Measurements from ENCODE around the gene CELF4. TPM values are rescaled to one million over a fixed set of nuclear protein-coding genes. Genes with fewer than 3 reads are reported as not detected.

CELF4 gene
- total RNA-seq, 6 donors from 2014 or later = 0.15 to 1.4 (median 0.81) TPM; not detected in 1

DNA sequence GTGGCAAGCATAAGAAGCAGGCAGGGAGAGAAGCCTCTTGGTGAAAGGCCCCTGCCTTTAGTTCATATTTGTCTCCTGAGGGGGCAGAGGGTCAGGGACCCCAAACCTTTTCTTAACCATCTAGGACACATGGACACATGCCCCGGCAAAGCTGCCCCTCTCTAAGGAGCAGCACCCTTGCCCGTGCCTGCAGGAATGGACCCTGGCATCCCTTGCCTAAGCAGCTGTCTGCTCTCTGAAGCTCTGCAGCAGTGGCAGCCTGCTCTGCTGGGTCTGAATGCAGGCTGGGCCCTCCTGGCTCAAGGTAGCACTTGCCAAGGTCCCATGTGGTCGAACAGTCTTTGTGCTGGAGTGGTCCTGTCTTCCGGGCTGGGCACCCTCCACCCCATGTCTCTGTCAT is 174.4 kb downstream of the CELF4 start:
- Histone ChIP-seq H3K4me3 (no peak overlapping the region), H3K27ac (no peak overlapping the region), H3K36me3 (no peaks in the 10 kb centered on the region), H3K27me3 (no peaks in the 10 kb centered on the region), H3K4me1 (peaks cover 5 to 15% (median 9%) of the 10 kb centered on the region in 4 donors), H3K9me3 (peaks cover 0 to 11% (median 10%) of the 10 kb centered on the region in 4 donors)
- TF ChIP-seq POLR2A (IDR thresholded peaks at IDR 0.05) (no peak), CTCF (IDR thresholded peaks at IDR 0.05) (no peak), POLR2AphosphoS5 (IDR thresholded peaks at IDR 0.05) (no peak), EP300 (IDR thresholded peaks at IDR 0.05) (no peak)
- DNase-seq (no peak), ATAC-seq (ENCODE audit: low FRiP score in 2 of 2) (no peak)
- WGBS, 2 donors = 91 to 93% methylated on average over 4 of the region's 4 CpGs

- no peak overlapping the region for H3K27ac ChIP-seq
- WGBS, 2 donors = 78 to 80% methylated on average over 3 to 10 of the region's 11 CpGs
- no peak overlapping the region for H3K4me3 ChIP-seq
- no peak for DNase-seq
- H3K4me1 ChIP-seq = peaks cover 5 to 15% (median 9%) of the 10 kb centered on the region in 4 donors
- no peaks in the 10 kb centered on the region for H3K36me3 ChIP-seq
- TF ChIP-seq EP300 (IDR thresholded peaks at IDR 0.05) (no peak), CTCF (IDR thresholded peaks at IDR 0.05) (no peak), POLR2A (IDR thresholded peaks at IDR 0.05) (no peak), POLR2AphosphoS5 (IDR thresholded peaks at IDR 0.05) (no peak)
- no peaks in the 10 kb centered on the region for H3K27me3 ChIP-seq
- peaks cover 0 to 11% (median 10%) of the 10 kb centered on the region in 4 donors for H3K9me3 ChIP-seq
- ATAC-seq (ENCODE audit: low FRiP score in 2 of 2) = no peak
Observed at GRCh38 chr18:37390687-37391086, 174.9 kb downstream of the CELF4 start.

DNA sequence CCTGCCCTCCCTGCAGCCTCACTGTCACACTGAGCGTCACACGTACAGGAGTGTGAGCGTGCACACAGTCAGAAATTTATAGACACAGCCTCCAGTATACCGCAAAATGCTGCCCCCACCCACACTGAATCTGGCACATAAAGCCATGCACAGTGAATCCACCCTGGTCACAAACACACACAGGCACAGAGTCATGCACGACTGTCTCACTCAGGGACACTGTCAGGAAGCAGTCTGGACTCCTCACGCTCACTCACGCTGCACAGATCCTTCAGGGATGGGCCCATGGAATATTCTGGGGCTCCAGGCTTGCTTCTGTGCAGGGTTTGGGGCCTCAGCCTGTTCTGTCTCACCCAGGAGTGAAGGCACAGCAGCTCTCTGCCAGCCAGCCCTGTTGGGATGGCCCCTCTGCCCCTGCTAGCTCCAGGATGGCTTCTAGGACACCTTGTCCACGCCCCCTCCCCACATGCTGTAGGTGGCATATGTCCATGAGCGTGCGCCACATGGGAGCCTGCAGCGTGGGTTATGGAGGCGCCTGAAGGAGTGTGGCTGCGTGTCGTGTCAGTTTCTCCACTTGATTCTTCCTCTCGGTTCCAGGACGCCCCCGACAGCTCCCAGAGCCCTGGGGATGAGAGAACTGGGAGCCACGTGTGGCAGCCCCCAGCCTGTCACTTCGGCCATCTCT is 175.8 kb downstream of the CELF4 start:
- Histone ChIP-seq H3K27ac (no peak overlapping the region), H3K9me3 (peaks cover 0 to 11% (median 10%) of the 10 kb centered on the region in 4 donors), H3K4me3 (no peak overlapping the region), H3K27me3 (no peaks in the 10 kb centered on the region), H3K4me1 (peaks cover 5 to 15% (median 9%) of the 10 kb centered on the region in 4 donors), H3K36me3 (no peaks in the 10 kb centered on the region)
- WGBS, 2 donors = 91 to 96% methylated on average over 10 to 14 of the region's 19 CpGs
- DNase-seq = no peak
- TF ChIP-seq POLR2A (IDR thresholded peaks at IDR 0.05) = no peak
- no peak for TF ChIP-seq EP300 (IDR thresholded peaks at IDR 0.05)
- TF ChIP-seq POLR2AphosphoS5 (IDR thresholded peaks at IDR 0.05) = no peak
- no peak for TF ChIP-seq CTCF (IDR thresholded peaks at IDR 0.05)
- no peak for ATAC-seq (ENCODE audit: low FRiP score in 2 of 2)

GRCh38 chr18:37389041-37389440 is 176.6 kb downstream of the CELF4 start:
- Histone ChIP-seq H3K4me1 (peaks cover 3 to 9% (median 4%) of the 10 kb centered on the region in 4 donors), H3K9me3 (peaks cover 0 to 11% (median 10%) of the 10 kb centered on the region in 4 donors), H3K27me3 (no peaks in the 10 kb centered on the region), H3K4me3 (no peak overlapping the region), H3K36me3 (no peaks in the 10 kb centered on the region), H3K27ac (no peak overlapping the region)
- TF ChIP-seq EP300 (IDR thresholded peaks at IDR 0.05) (no peak), CTCF (IDR thresholded peaks at IDR 0.05) (no peak), POLR2AphosphoS5 (IDR thresholded peaks at IDR 0.05) (no peak), POLR2A (IDR thresholded peaks at IDR 0.05) (no peak)
- ATAC-seq (ENCODE audit: low FRiP score in 2 of 2) (no peak), DNase-seq (no peak)
- 58 to 71% methylated on average over 5 of the region's 5 CpGs for WGBS, 2 donors

DNA sequence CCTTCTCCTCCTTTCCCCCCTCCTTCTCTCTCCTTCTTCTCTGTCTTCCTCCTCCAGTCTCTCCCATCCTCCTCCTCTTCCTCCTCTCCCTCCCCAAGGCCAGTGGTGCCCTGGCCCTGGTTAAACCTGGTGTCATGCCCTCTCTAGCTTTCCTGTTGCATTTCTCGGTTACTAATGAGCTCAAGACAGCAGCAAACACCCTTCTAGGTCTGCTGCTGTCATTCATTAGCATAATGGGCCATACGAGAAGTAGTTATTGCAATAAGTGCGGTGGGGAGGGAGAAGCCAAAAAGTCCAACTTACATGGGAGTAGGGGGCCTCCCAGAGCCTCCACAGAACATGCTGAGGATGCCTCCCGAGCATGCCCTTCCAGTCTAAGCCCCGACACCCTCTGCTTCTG is 177.2 kb downstream of the CELF4 start:
- 63 to 69% methylated on average over 5 of the region's 5 CpGs for WGBS, 2 donors
- no peak overlapping the region for H3K4me3 ChIP-seq
- peaks cover 0 to 2% (median 0%) of the 10 kb centered on the region in 4 donors for H3K4me1 ChIP-seq
- no peaks in the 10 kb centered on the region for H3K27me3 ChIP-seq
- DNase-seq = no peak
- peaks cover 0 to 11% (median 10%) of the 10 kb centered on the region in 4 donors for H3K9me3 ChIP-seq
- no peak overlapping the region for H3K27ac ChIP-seq
- TF ChIP-seq POLR2AphosphoS5 (IDR thresholded peaks at IDR 0.05) (no peak), EP300 (IDR thresholded peaks at IDR 0.05) (no peak), CTCF (IDR thresholded peaks at IDR 0.05) (no peak), POLR2A (IDR thresholded peaks at IDR 0.05) (no peak)
- ATAC-seq (ENCODE audit: low FRiP score in 2 of 2) = no peak
- H3K36me3 ChIP-seq = no peaks in the 10 kb centered on the region

Measured in upper lobe of left lung (tissue), 6 donors.